Gastrocnemius medialis (tissue), 4 donors: ENCODE results near the gene GIPC3.
"Not testable (repeated sequence)": the region's sequence is repeated elsewhere in the genome, so short reads cannot be mapped to it uniquely, and the experiment has no call there.

Source experiments
- POLR2A ChIP-seq, 2 donors: fragments of 450-650 bp; IDR thresholded peaks; one replicate each; pipeline ENCODE4 v1.6.1; 2017; ENCODE audit warnings: antibody characterized with exemption in 2 of 2, mild to moderate bottlenecking in 2 of 2, moderate library complexity in 2 of 2
- TF ChIP-seq, protein P1 (sequence below), 5 experiments: fragments of 450-650 bp in 3 of 5; fragments of 200-600 bp in 2 of 5; sonication (generic) in 2 of 5; IDR thresholded peaks in 4 of 5; conservative IDR thresholded peaks in 1 of 5; 1 replicate in 4 of 5; 2 replicates in 1 of 5; pipeline ENCODE4 v1.5.1; 2016 to 2019; ENCODE audit warnings: antibody characterized with exemption in 5 of 5, mild to moderate bottlenecking in 3 of 5, moderate library complexity in 3 of 5

GRCh38 chr19:3628766-3629165 is 43.5 kb downstream of the GIPC3 start:
- TF ChIP-seq, protein P1, sequence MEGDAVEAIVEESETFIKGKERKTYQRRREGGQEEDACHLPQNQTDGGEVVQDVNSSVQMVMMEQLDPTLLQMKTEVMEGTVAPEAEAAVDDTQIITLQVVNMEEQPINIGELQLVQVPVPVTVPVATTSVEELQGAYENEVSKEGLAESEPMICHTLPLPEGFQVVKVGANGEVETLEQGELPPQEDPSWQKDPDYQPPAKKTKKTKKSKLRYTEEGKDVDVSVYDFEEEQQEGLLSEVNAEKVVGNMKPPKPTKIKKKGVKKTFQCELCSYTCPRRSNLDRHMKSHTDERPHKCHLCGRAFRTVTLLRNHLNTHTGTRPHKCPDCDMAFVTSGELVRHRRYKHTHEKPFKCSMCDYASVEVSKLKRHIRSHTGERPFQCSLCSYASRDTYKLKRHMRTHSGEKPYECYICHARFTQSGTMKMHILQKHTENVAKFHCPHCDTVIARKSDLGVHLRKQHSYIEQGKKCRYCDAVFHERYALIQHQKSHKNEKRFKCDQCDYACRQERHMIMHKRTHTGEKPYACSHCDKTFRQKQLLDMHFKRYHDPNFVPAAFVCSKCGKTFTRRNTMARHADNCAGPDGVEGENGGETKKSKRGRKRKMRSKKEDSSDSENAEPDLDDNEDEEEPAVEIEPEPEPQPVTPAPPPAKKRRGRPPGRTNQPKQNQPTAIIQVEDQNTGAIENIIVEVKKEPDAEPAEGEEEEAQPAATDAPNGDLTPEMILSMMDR (IDR thresholded peaks at IDR 0.05 in 4 of 5, conservative IDR thresholded peaks at IDR 0.05 in 1 of 5): not testable (repeated sequence)
- not testable (repeated sequence) for TF ChIP-seq POLR2A (IDR thresholded peaks at IDR 0.05)
